Measurements from ENCODE around the gene C6orf118. TPM values are rescaled to one million over a fixed set of nuclear protein-coding genes. Genes with fewer than 3 reads are reported as not detected.

The C6orf118 gene
- total and polyA plus RNA-seq, 12 donors = not detected

GRCh38 chr6:165292657-165293056 is 16.7 kb downstream of the C6orf118 start:
- Histone ChIP-seq H3K9me3 (replicated peaks in 1 of 3) (no peaks in the 10 kb centered on the region), H3K27me3 (no peaks in the 10 kb centered on the region), H3K4me1 (replicated peaks in 1 of 2) (no peaks in the 10 kb centered on the region), H3K36me3 (replicated peaks in 1 of 2) (no peaks in the 10 kb centered on the region), H3K27ac (no peak overlapping the region), H3K4me3 (no peak overlapping the region)
- TF ChIP-seq POLR2A (IDR thresholded peaks at IDR 0.05) (no peak), CTCF (IDR thresholded peaks at IDR 0.05) (no peak)
- no peak for DNase-seq
- 73 to 86% (median 77%) methylated on average over 6 of the region's 6 CpGs for WGBS, 4 donors
- intact Hi-C loops (cut with DNase I) = no loop called here

- no peaks in the 10 kb centered on the region for H3K36me3 ChIP-seq (replicated peaks in 1 of 2)
- no peaks in the 10 kb centered on the region for H3K27me3 ChIP-seq
- no peak overlapping the region for H3K4me3 ChIP-seq
- H3K27ac ChIP-seq = no peak overlapping the region
- no peaks in the 10 kb centered on the region for H3K9me3 ChIP-seq (replicated peaks in 1 of 3)
- TF ChIP-seq CTCF (IDR thresholded peaks at IDR 0.05) (no peak), POLR2A (IDR thresholded peaks at IDR 0.05) (no peak)
- intact Hi-C loops (cut with DNase I) = no loop called here
- H3K4me1 ChIP-seq (replicated peaks in 1 of 2) = no peaks in the 10 kb centered on the region
- WGBS, 4 donors = 64 to 71% (median 67%) methylated on average over 3 of the region's 3 CpGs
- DNase-seq = no peak
Measured at GRCh38 chr6:165274611-165275010, 34.8 kb downstream of the C6orf118 start.

- Histone ChIP-seq H3K4me3 (no peak overlapping the region), H3K9me3 (replicated peaks in 1 of 3) (no peaks in the 10 kb centered on the region), H3K4me1 (replicated peaks in 1 of 2) (no peaks in the 10 kb centered on the region), H3K36me3 (replicated peaks in 1 of 2) (no peaks in the 10 kb centered on the region), H3K27ac (no peak overlapping the region), H3K27me3 (no peaks in the 10 kb centered on the region)
- no peak for DNase-seq
- 62 to 66% (median 64%) methylated on average over 6 of the region's 6 CpGs for WGBS, 4 donors
- no peak for TF ChIP-seq POLR2A (IDR thresholded peaks at IDR 0.05)
- TF ChIP-seq CTCF (IDR thresholded peaks at IDR 0.05) = no peak
- intact Hi-C loops (cut with DNase I) = no loop called here
Measured at GRCh38 chr6:165272585-165272984, 36.8 kb downstream of the C6orf118 start.

- no peak for DNase-seq
- Histone ChIP-seq H3K36me3 (replicated peaks in 1 of 2) (no peaks in the 10 kb centered on the region), H3K4me1 (replicated peaks in 1 of 2) (no peaks in the 10 kb centered on the region), H3K27me3 (no peaks in the 10 kb centered on the region), H3K9me3 (replicated peaks in 1 of 3) (no peaks in the 10 kb centered on the region), H3K4me3 (no peak overlapping the region), H3K27ac (no peak overlapping the region)
- intact Hi-C loops (cut with DNase I) = no loop called here
- TF ChIP-seq CTCF (IDR thresholded peaks at IDR 0.05) (no peak), POLR2A (IDR thresholded peaks at IDR 0.05) (no peak)
- WGBS, 4 donors = 48 to 58% (median 52%) methylated on average over 7 of the region's 7 CpGs
Measured at GRCh38 chr6:165268987-165269386, 40.4 kb downstream of the C6orf118 start.
